VCaP (cell line): ENCODE data around the gene CNNM2.

Experiments used
- H3K27ac ChIP-seq: fragments of 450-650 bp; 2 replicates; pipeline ENCODE4 v1.5.1; 2017
- CTCF ChIP-seq: fragments of 450-650 bp; conservative IDR thresholded peaks from 2 replicates; pipeline ENCODE4 v1.5.1; 2017; ENCODE audit warnings: mild to moderate bottlenecking, moderate library complexity

CNNM2 gene

DNA sequence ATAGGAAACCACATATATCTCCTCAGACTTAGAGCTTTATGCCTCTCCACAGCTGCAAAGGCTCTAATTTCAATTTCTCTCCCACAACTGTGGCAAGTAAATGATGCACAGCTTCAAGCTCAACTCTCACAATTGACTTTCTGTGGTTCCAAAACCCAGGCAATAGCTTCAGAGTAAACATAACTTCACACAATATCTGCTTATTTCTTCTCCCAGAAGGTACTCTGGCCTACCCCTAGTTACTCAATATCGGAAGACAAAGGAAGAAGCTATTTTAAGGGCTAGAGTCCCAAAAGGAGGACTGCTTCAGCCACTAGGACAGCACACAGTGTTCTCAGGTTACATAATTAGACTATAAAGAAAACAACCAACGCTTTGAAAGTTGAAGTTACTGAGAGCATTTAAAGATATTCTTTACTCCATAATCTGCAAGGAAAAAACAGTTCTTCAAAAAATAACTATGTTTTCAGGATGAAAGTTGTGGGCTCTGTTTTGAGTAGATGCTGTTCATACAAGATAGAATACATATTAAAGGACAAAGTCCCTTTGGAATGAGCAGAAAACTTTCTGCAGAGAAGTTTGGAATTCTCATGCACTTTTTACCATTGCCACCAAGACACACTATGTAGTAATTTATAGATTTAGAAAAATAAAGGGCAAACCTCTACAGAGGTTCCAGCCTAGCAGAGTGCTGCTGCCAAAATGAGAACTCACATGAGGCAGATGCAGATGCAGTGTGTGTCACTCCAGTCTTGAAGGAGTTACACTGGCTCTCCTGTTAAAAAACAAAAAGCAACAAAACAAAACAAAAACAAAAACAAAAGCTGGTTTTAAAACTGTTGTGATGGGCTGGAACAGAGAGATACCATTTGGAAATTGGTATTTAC is 193.2 kb downstream of the CNNM2 start:
- peak overlapping the region; percentile 7; the same call in 1 of the 2 replicates for H3K27ac ChIP-seq
- no peak for TF ChIP-seq CTCF

DNA sequence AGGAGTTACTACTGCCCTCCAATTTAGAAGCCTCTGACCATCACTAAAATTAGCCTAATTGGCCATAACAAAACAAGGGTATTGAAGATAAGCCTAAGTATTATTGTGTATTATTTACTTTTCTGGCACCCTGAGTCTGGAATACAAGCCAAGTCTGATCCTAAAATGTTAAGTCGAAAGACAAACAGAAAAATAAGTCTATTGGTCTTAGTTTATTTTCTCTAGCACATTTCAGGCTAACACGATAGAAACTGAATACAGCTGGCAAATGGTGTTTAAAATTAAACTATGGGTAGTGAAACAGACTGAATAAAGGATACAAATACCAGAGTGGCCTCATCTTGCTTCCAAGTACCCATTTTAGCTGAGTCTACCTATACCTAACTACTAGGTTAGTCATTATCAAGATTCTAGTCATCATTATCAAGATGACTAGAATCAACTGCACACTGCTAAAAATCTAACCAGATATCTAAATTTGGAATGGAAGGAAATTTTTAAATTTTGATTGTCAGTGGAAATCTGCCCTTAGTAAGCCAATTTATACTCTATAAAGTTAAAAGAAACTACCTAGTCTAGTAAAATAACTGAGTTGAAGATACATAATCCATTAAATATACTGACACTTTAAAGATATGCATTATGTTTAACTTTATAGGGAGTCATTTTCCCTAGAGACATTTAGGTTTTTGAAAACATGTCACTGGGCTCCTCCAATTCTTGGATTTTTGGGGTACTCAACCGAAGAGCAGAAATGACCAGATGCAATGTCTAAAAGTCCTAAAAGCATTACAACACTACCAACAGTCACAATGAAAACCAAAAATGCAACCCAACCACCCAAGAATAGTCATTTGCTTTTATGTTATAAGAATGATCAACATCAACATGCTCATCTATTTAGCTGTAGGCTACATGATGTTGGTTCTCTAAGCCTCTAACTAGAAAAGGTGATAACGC is 194.1 kb downstream of the CNNM2 start:
- peak overlapping the region; percentile 7; the same call in 1 of the 2 replicates for H3K27ac ChIP-seq
- no peak for TF ChIP-seq CTCF

DNA sequence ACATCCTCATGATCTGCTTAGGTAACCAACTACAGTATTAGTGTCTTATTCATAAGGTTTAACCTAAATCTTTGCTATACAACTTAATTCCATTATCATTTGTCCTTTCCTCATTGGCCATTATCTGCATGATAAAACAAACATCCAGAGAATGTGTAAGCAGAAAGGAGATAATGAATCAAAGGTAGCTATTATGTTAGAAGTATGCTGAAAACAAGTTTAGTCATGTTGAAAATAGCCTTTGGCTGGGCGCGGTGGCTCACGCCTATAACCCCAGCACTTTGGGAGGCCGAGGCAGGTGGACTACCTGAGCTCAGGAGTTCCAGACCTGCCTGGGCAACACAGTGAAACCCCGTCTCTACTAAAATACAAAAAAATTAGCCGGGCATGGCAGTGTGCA is 196.8 kb downstream of the CNNM2 start:
- no peak overlapping the region for H3K27ac ChIP-seq

GRCh38 chr10:103117247-103117646 is 199.2 kb downstream of the CNNM2 start:
- H3K27ac ChIP-seq, result no peak overlapping the region
- no peak for TF ChIP-seq CTCF

More for the DNA sequence above, 196.8 kb downstream of the CNNM2 start:
- TF ChIP-seq CTCF, result no peak

GRCh38 chr10:103120546-103120945 is 202.5 kb downstream of the CNNM2 start:
- no peak for TF ChIP-seq CTCF
- no peak overlapping the region for H3K27ac ChIP-seq

GRCh38 chr10:103120977-103121735 is 203.1 kb downstream of the CNNM2 start:
- H3K27ac ChIP-seq, result no peak overlapping the region
- TF ChIP-seq CTCF, result no peak
